NCI-H510A (cell line): Measurements from ENCODE around the gene ADI1.
"Not testable (repeated sequence)": the region's sequence is repeated elsewhere in the genome, so short reads cannot be mapped to it uniquely, and the experiment has no call there.

Experiments
- DNase-seq: peaks from one replicate; lab custom pipeline; 2025; lab: John Stamatoyannopoulos, UW

Gene ADI1

GRCh38 chr2:3529316-3530025 is 10.1 kb upstream of the ADI1 start:
- no peak for DNase-seq

GRCh38 chr2:3527886-3528785 is 8.8 kb upstream of the ADI1 start:
- DNase-seq = no peak

- DNase-seq = no peak
These were observed 7.5 kb upstream of the ADI1 start for GRCh38 chr2:3526871-3527270.

- no peak for DNase-seq
These were observed 4.3 kb upstream of the ADI1 start for GRCh38 chr2:3523551-3524041.

GRCh38 chr2:3522961-3523421 is 3.7 kb upstream of the ADI1 start:
- DNase-seq = no peak

GRCh38 chr2:3520591-3520990 is 1.3 kb upstream of the ADI1 start:
- DNase-seq = no peak

- DNase-seq = peak; percentile 95
These were observed 656 bp downstream of the ADI1 start for GRCh38 chr2:3518496-3519254.

GRCh38 chr2:3517948-3518495 is 1.3 kb downstream of the ADI1 start:
- DNase-seq = no peak

GRCh38 chr2:3516831-3517230 is 2.5 kb downstream of the ADI1 start:
- no peak for DNase-seq

GRCh38 chr2:3515438-3515837 is 3.9 kb downstream of the ADI1 start:
- not testable (repeated sequence) for DNase-seq

GRCh38 chr2:3513026-3513810 is 6.1 kb downstream of the ADI1 start:
- no peak for DNase-seq

GRCh38 chr2:3512086-3512485 is 7.2 kb downstream of the ADI1 start:
- DNase-seq = no peak

GRCh38 chr2:3505771-3506170 is 13.6 kb downstream of the ADI1 start:
- DNase-seq = no peak

- DNase-seq = peak; percentile 24
These were observed 14.6 kb downstream of the ADI1 start for GRCh38 chr2:3504741-3505140.

GRCh38 chr2:3503483-3503882 is 15.8 kb downstream of the ADI1 start:
- no peak for DNase-seq

- DNase-seq = no peak
These were observed 16.3 kb downstream of the ADI1 start for GRCh38 chr2:3503046-3503445.

GRCh38 chr2:3500326-3500899 is 18.9 kb downstream of the ADI1 start:
- DNase-seq = no peak

- no peak for DNase-seq
These were observed 20.4 kb downstream of the ADI1 start for GRCh38 chr2:3498783-3499394.

- DNase-seq = not testable (repeated sequence)
These were observed 22.6 kb downstream of the ADI1 start for GRCh38 chr2:3496708-3497080.

GRCh38 chr2:3494984-3495666 is 24.2 kb downstream of the ADI1 start:
- no peak for DNase-seq
